Activated T-cell treated with anti-CD3 and anti-CD28 coated beads for 1 hour (primary cell): ENCODE measurements around the gene GMDS.
"Not testable (repeated sequence)": the region's sequence is repeated elsewhere in the genome, so short reads cannot be mapped to it uniquely, and the experiment has no call there.

Experiments used
- DNase-seq: peaks from one replicate; pipeline ENCODE4 v3.0.0-alpha.2; 2020; ENCODE audit warnings: low read depth

GMDS gene

DNA sequence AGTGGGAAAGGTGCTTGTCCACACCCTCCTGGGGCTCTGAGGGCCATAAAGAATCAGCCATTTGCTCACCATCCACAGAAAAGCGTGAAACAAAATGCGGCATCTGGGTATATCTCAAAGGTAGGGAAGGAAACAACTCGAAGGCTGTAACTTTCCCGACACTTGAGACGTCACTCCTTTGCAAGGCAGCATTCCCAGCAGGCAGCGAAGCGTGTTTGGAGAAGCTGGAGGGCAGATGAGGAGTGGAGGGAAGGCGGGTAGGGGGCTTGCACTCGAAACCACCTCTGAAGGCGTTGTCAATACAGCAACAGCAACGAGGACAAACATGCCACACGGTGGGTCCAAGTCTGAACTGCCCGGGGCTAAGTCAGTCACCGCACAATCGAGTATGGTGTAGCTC lies 537.3 kb downstream of the GMDS start:
- DNase-seq, result no peak

DNA sequence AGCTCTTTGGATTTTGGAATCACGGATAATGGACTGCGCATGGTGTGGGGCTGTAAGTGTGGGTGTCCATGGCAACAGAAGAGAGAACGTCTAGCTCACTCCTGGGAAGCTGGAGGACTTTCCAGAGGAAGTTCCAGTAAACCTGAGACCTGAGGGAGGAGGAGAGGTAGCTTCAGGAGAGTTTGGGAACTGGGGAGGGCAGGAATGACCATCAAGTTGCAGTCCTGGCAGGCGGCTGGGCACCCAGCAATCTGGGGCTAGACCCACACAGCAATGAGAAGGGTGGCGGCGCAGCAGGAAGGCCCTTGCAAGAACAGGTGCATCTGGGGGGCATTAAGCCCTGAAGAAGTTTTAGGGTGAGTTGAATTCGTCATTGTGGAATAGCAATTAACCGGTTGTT lies 539.8 kb downstream of the GMDS start:
- DNase-seq, result no peak

DNA sequence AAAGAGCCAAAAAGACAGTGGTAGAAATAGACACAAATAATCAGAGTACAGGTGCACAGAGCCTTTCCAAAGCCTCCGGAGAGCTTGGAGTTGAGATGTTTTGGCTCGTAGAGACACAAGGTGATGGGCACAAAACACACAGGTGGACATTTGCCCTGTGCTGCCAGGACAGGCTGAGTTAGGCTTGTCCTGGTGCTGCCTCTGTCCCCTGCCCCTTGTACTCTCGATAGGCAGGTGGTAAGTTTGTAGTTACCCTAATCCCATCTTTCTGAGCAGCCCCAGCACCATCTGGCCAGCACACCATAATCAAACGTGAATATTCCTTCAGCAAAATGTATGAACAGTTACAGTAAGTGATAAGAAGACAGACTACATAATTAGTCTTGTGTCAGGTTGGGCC lies 540.2 kb downstream of the GMDS start:
- DNase-seq, result no peak

DNA sequence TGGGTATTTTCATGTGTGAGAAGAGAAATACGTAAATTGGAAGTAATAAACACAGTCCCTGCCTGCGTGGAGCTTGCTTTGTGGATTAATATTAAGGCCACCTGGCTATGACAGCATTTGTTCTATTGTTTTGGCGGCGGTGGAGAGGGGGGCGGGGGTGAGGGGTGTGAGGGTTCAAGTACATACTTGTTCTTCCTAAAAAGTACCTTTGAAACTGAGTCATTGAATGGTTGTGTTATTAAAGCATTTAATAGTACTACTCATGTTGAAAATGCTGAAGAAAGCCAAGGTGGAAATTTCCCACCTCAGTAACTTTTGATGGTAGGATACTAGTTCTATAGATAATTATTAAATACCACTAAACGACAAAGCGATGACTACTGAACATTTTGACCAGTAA lies 540.7 kb downstream of the GMDS start:
- DNase-seq, result no peak

DNA sequence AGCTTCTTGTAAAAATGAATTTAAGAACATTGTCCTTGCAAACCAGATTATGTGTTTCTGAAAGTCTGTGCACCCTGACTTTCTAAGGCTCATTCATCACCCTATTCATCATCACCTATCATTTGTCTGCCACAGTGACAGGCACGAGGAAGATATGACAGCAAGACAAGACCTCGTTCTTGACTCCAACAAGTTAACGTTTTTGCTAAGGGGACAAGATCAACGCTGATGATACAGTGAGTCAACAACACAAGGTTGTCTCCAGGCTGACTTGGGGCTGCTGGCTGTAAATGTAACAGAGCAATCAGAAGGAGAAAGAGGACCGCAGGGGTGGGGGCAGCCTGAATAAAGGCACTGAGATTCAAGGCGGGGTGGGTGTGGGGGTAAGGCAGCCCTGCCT lies 541.5 kb downstream of the GMDS start:
- no peak for DNase-seq

DNA sequence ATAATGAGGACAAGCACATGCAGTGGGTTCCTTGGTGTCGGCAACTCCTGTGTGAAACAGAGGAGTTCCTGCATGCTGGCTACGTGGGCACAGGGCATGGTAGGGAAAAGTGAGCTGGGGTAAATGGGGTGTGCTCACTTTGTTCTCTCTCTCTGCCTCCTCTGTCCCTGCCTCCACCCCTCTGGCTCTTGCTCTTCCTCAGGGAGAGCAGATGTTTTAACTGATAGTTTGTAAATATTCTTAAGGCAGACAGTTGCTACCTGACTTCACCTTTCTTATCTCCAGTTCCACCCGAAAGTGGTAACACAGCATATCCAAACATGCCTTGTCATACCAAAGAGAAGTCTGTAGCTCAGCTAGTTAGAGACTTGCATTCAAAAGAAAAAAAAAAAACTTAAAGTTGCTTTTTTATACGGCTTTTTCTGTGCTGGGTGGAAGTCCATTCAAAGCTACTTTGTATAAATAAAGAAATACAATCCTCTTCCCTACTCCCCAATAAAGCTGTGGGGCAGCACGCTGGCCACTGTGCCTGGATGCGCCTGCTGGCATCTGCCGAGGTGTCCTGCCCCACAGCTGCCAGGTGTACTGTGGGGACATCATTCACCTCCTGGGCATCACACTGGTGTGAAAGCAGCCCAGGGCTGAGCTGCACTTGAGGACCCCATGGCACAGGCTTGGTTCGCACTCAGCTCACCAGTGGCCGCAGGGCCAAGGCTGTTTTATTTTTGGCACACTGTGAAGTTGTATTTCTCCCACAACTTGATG lies 542.1 kb downstream of the GMDS start:
- no peak for DNase-seq

DNA sequence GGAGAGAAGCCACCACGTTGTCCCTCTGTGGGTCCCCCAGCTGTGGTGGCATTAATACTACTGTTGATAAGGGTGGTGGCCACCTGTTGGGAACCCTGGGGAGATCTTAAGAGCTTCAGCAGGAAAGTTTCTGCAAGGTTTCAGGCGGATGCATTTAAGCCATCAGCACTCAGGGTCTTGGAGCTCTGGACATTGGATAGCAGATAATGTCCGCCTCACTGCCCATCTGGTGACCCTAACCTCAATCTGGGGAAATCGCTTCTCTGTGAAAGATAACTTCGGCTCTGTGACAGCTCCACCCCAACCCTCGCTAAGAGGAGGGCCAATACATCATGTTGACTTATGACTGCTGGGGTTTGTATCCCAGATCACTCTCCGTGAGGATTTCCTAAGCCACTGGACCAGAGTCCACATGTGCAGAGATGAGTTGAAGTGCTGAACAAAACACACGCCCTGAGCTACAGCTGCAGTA lies 542.8 kb downstream of the GMDS start:
- DNase-seq, result no peak

DNA sequence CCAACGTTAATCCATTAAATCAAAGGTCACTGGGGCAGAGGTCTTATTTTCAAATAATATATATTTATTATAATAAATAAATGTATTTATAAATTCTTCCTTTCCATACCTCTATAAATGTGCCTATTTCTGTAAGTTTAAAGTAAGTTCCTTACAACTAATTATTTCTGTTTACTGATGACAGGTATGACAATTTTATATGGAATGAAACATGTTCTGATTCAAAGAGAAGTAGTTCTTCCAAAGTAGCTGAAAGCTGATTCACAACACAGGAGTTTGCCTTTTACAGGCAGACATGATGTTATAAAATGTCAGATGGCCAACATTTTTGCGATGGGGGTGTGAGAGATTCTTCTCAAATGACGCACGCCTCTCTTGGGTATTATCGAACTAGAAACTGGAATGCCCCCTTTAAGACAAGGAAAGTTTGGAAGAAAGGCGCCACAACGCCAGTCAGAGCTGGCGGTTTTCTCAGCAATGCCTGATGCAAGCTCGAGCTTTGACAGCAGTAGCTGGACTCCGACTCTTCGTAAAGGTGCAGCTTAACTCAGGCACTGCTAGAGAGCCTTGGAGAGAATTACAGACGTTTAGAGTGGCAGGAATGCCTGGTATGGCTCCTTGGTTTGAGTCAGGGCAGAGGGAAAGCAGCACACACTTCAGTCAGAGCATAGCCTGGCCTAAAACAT lies 543.6 kb downstream of the GMDS start:
- DNase-seq, result no peak

DNA sequence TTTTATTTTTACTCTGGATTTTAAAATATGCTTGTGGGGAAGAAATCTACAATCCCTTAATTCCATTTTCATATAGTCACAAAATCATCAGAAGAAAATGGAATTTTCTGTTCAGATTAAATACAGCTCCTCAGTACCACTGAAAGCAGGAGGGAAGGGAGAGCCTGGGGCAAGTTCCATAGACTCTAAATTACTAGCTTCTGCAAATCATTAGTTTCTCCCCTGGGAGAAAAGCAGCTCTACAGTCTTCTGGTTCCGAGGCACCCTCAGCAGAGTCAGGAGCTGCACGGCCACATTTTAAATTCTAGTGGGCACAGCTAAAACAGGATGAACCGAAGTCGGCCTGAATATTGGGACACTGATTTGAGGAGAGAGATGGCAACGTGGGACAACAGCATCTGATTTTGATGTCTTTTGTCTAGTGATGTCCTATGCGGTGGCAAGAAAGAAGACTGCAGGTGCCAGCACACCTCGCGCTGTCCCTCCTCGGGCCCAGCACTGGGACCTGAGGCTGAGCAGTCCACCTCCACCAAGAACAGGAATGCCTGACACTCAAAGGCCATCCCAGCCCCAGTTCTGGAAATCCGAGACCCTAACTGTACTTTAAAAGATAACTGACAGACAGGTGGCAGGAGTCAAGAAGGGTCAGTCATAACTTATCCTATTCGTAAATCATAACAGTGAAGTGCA lies 545.0 kb downstream of the GMDS start:
- DNase-seq, result no peak

DNA sequence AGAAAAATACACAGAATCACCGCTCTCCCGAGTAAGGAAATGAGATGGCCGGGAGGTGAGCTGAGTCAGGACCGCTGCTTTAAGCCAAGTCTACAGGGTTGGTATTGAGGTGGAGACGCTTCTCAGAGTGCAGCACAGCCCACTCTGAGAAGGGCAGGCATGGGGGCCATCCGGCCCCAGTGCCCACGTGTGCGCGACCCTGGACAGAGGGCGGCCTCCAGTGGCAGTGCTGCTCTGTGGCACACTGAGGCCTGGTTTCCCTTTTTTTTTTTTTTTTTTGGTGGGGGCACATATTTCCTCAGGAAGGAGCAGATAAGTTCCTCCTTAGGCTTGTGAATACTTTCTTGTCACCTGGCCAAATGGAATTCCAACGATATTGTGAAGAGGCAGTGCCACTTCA lies 546.9 kb downstream of the GMDS start:
- no peak for DNase-seq

DNA sequence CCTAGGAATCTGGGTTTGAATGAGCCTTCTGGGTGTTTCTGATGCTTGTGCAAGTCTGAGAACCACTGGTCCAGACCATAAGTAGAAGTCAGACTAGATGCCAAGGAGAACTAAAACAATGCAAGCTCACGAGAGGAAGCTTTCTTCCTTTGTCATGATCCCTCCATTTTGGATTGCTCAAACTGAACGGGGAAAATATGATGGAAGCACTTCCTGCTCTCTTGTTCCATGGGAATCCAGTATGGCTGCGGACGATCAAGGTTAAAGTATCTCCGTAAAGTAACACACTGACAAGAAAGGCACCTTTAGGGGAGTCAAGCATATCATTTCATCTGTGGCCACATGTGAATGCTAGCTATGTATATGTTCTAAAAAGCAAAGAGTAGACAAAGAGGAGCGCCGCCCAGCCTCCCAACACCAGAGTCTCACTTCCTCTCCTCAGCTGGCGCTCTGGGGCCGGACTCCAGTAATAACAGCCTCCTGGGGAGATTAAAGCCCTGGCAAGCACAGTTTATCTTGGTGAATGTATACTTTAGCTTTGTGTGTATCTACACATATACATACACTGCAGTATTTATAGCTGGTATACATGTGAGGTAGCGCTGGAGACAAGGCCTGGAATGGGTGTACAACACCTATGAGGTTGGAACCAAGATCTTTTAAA lies 547.6 kb downstream of the GMDS start:
- DNase-seq, result no peak

DNA sequence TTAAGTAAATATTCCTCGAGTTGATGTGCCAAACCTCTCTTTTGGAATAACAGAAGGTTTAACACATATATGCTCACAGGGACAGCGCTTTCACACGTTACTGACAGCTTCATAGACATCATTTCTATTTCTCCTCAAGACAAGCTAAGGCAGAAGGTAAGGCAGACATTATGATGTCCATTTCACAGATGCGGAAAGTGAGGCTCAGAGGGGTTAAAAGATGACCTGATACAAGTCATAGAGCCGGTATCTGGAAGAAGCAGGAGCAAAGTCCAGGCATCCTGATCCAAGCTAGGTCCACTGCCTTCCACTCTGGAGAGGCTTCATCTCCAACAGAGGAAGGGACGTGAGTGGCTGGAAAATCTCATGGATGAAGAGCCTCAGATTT lies 548.9 kb downstream of the GMDS start:
- no peak for DNase-seq

DNA sequence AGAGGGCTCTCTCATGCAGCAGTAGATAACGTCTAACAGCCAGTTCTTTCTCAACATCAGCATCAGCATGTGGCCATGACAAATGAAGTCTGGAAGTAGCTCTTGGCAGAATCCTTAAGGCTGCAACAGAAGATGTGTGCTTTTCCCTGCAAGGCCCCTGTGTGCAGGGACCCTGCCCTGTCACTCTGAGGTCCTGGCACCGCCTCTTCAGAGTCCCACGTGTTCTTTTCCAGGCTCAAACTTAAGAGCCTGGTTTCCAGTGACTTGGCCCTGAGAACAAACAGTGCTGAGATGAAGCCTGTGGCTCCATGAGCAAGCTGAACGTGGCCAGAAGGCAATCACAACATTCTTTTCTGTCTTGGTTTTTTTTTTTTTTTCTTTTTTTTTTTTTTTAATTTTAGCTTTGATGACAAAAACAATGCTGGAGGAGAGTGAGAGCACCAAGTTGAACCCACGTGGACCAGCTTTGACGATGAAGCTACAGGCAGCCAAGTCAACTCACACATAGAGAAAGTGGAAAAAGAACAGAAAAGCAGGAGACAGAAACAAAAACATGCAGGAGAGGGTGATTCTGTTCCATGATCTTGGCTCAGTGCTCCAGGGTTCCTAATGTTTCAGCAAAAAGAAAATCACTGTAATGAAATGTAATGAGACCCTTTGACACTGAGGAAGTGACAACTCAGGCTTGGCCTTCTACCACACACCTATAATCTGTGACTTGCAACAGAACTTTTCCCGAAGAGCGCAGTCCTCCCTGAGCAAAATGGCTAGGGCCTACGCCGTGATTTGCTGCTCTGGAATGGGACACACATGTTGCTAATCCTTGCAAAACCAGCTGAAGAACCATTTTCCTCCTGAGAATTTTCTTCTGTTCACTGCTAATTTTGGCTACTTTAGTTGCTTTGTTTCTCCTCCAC lies 549.6 kb downstream of the GMDS start:
- no peak for DNase-seq

DNA sequence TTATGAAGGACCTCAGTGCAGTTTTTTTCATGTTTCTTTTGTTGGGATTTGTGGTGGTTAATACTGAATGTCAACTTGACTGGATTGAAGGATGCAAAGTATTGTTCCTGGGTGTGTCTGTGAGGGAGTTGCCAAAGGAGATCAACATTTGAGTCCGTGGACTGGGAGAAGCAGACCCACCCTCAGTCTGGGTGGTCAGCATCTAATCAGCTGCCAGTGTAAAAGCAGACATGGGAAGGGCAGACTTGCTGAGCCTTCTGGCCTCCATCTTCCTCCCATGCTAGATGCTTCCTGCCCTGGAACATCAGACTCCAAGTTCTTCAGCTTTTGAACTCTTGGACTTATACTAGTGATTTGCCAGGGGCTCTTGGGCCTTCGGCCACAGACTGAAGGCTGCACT lies 553.6 kb downstream of the GMDS start:
- DNase-seq, result not testable (repeated sequence)

DNA sequence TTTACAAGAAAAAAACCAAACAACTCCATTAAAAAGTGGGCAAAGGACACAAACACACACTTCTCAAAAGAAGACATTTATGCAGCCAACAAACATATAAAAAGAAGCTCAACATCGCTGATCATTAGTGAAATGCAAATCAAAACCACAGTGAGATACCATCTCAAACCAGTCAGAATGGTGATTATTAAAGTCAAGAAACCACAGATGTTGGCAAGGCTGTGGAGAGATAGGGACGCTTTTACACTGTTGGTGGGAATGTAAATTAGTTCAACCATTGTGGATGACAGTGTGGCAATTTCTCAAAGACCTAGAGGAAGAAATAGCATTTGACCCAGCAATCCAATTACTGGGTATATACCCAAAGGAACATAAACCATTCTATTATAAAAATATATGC lies 554.7 kb downstream of the GMDS start:
- not testable (repeated sequence) for DNase-seq

DNA sequence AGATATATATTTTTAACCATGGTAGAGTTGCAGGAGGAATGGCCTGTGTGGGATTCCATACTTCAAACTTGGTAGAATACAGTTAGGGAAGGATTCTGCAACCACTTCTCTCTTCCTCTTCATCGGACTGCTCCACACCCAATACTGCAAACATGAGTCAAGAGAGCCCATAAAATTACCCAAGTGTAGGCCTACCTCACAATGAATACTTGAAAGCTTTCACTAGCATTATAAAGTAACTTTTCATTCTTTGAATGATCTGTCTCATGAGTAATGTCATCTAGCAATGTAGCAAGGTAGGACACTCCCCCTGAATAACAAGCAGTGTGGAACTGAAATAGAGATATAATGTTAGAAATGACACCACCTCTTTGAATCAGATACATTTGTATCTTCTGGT lies 556.3 kb downstream of the GMDS start:
- no peak for DNase-seq

DNA sequence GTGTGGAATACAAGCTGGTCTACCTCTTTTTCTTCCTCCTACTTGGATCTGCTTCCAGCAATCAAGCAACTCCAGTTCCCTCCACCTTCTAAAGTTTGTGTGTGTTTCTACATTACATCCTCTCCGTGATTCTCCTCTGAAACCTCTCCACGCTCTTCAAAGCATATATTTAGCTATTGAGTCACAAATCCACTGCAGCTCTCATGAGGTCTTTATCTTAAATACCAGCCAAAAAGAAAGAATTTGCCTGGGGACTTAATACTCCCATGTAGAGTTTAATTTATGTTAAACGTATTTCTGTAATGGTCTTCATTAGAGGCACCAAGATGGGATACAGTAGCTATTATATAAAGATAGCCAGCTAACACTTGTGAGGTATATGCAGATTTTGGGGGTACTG lies 557.0 kb downstream of the GMDS start:
- DNase-seq, result no peak

DNA sequence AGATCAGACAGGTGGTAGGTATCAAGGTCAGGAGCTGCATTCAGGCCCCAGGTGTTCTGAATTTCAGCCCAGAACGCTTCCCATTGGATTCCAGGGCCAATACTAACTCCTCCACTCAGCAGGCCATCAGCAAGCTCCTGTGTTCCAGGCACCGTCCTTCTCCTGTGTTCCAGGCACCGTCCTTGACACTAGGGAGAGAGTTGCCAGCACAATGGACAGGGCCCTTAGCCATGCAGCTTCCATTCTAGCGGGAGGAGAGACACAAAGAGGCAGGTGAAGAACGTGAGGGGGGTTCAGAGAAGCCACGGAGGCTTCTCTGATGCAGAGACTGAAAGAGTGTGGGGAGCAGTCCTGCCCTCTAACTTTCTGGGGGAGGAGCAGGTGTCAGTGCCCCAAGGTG lies 558.0 kb downstream of the GMDS start:
- no peak for DNase-seq

DNA sequence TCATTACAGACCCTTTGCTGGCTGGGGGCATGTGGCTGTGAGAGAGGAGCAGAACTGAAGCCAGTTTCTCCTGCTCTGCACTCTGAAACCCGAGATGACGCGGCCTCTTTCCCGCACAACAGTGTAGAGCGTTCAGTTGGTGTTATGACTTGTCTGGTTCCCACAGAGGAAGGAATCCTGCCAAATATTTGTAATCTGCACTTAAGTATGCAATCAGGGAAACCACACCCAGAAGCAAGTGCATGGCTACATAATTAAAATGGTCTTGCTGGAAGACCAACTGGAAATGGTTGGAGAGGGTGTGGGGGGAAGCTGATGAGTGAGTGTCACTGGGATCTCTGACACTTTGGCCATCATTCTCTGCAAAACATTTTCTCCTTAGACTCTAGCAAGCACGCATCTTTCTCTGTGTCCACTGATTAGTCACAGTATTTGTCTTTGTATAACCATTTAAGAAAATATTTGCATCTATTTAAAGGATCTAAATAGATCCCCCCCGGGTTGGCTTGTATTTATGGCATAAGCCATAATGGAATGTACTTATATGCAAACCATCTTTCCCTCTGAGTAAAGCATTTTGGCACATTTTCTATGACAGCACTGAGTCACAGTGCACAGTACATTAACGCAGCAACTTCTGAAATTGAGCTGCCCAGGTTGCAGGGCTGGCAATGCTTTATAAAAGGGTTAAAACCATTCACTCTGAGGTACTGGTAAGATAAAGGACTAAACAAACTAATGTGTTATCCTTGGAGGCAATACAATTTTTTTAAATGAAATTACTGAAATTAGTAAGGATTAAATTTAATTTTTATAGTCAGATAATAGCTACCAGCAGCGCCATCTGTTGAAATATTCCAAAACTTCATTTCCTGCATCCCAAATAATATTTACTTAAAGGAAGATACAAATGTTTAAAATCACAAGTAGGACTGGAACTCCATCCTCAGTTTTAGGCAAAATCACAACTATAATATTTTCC lies 559.0 kb downstream of the GMDS start:
- DNase-seq, result no peak

DNA sequence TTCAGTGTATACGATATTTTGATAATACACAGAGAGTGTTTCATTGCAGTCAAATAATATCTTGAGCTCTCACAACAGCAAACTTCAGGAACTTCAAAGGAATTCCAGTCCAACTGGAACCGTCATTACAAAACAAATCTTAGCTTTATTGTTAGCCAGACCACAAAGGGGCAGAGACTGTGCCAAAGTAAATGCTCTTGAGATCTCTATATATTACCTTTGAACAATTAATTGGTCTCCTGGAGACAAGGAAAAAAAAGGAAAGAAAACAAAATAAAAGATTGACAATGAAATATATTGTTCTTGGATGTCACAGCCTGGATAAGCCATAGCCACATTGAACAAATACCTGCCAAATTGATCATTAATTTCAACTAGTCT lies 565.7 kb downstream of the GMDS start:
- DNase-seq, result no peak
